Measurements from ENCODE around the gene CCDC92.
"Not testable (repeated sequence)": the region's sequence is repeated elsewhere in the genome, so short reads cannot be mapped to it uniquely, and the experiment has no call there.

The CCDC92 gene

DNA sequence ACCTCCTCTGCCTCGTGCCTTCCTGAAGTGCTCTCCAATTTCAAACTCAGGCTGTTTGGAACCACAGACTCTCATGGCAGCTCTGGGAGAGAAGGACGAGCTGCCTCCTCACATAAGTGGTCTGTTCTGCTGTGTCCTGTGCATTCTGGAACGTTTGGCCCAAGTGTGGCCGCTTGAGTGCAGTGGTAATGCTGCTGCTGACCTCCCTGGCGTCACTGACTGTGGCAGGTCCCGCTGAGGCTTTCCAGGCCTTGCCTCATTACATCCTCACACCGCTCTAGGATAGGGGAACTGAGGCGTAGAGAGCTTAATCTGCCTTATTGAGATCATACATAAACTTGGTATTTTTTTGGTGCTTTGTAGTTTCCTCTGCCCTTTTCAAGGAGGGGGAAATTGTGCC, 14.2 kb downstream of the CCDC92 start:
- Histone ChIP-seq H3K36me3 (replicated peaks) (no peaks in the 10 kb centered on the region), H3K27me3 (ENCODE audit: low read depth) (no peaks in the 10 kb centered on the region), H3K9me3 (no peaks in the 10 kb centered on the region), H3K4me1 (no peaks in the 10 kb centered on the region), H3K4me3 (no peak overlapping the region)
- in situ Hi-C loops (cut with MboI; ENCODE audit: low sequenced_read_pairs), result no loop called here
- DNase-seq (ENCODE audit: low spot score in 2 of 2), result no peak

DNA sequence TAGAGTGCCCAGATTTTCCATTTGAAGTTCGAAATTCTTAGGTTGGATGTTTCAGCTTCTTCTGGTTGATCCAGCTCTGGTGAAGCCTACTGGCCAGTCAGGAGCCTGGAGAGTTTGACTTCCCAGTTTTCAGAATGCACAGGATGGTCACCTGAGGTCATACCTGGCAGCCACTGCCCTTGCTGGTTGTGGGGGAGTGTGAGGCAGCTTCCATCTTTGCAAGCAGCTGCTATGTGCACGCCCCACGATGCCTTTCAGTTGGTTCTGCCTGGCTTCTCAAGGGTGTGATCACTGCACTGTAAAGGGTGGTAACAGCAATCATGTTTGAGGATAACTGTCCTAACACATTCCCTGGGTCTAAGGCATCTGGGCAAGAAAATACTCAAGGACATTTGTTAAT, 15.4 kb downstream of the CCDC92 start:
- H3K4me1 ChIP-seq, result no peaks in the 10 kb centered on the region
- in situ Hi-C loops (cut with MboI; ENCODE audit: low sequenced_read_pairs), result no loop called here
- H3K9me3 ChIP-seq, result no peaks in the 10 kb centered on the region
- no peaks in the 10 kb centered on the region for H3K27me3 ChIP-seq (ENCODE audit: low read depth)
- H3K4me3 ChIP-seq, result no peak overlapping the region
- no peak for DNase-seq (ENCODE audit: low spot score in 2 of 2)
- no peaks in the 10 kb centered on the region for H3K36me3 ChIP-seq (replicated peaks)

DNA sequence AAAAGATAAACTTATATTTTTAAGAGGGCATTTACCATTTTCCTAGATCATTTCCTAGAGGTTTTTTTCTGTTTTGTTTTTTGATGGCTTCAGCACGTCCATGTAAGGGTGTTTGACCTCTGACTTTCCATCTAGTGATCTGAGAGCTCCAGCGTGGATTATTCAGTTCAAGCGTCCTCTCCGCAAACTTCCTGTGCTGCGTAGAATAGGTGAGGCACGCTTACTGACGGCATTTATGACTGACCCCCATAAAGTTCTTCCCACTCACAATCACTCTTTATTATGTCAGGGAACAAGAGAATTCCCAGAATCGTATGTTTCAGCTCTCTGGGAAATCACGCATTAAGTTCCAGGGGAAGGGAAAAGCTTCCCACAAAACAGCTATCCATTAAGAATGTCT, 16.4 kb downstream of the CCDC92 start:
- in situ Hi-C loops (cut with MboI; ENCODE audit: low sequenced_read_pairs), result no loop called here

DNA sequence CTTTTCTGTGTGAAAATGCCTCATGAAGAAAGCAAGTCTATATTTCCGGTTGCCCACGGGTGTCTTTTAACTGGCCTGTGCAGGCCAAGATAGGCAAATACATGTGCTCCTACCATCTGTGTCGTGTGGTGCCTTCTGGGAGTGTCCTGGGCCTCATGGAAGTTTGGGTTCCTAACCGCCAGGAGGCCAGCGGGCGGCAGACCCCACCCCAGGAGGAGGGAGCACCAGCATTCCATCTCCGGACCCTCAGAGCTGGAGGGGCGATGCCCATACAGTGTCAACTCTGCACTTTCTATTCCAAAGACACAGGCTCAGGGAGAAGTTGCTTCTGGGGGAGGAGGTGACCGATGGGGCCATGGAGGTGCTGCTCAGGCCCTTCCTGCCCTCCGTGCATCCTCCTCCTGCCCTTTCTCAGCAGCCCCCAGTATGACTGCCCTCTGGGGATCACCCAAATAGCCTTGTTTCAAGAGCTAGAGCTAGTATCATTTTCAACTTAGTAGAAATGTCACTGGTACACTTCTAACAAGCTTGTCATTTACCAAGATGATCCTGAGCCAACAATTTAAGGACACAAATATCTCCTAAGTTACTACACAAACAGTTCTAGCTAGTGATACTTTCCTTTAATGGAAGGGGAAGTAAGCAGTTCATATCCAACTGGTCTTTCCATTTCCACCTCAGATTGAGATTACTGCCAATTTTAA, 17.8 kb downstream of the CCDC92 start:
- Histone ChIP-seq H3K4me1 (no peaks in the 10 kb centered on the region), H3K4me3 (no peak overlapping the region), H3K9me3 (no peaks in the 10 kb centered on the region), H3K27me3 (ENCODE audit: low read depth) (no peaks in the 10 kb centered on the region), H3K36me3 (replicated peaks) (no peaks in the 10 kb centered on the region)
- in situ Hi-C loops (cut with MboI; ENCODE audit: low sequenced_read_pairs), result no loop called here
- DNase-seq (ENCODE audit: low spot score in 2 of 2), result no peak

More for the DNA sequence above, 16.4 kb downstream of the CCDC92 start:
- H3K9me3 ChIP-seq, result no peaks in the 10 kb centered on the region
- H3K4me3 ChIP-seq, result no peak overlapping the region
- H3K36me3 ChIP-seq (replicated peaks), result no peaks in the 10 kb centered on the region
- H3K4me1 ChIP-seq, result no peaks in the 10 kb centered on the region
- no peaks in the 10 kb centered on the region for H3K27me3 ChIP-seq (ENCODE audit: low read depth)
- DNase-seq (ENCODE audit: low spot score in 2 of 2), result no peak

DNA sequence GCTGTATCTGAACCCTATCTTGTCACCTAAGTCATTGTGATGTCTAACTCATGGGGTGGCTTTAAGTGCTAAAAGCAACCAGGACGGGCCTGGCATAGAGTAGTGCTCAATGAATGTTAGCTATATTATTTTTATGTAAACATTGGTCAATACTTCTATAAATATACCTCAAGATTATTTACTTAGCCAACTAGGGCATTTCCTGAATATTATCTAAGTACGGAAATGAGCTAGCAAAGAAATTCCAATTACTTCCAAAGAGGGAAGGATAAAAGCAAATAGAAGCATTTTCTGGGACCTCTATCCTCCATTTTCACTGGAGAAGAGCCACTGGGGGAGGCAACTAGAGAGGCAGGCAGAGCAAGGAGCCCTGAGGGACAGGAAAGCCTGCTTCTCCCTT, 20.6 kb downstream of the CCDC92 start:
- Histone ChIP-seq H3K27me3 (ENCODE audit: low read depth) (no peaks in the 10 kb centered on the region), H3K4me3 (no peak overlapping the region), H3K36me3 (replicated peaks) (no peaks in the 10 kb centered on the region), H3K9me3 (no peaks in the 10 kb centered on the region), H3K4me1 (no peaks in the 10 kb centered on the region)
- in situ Hi-C loops (cut with MboI; ENCODE audit: low sequenced_read_pairs), result no loop called here
- DNase-seq (ENCODE audit: low spot score in 2 of 2), result no peak

DNA sequence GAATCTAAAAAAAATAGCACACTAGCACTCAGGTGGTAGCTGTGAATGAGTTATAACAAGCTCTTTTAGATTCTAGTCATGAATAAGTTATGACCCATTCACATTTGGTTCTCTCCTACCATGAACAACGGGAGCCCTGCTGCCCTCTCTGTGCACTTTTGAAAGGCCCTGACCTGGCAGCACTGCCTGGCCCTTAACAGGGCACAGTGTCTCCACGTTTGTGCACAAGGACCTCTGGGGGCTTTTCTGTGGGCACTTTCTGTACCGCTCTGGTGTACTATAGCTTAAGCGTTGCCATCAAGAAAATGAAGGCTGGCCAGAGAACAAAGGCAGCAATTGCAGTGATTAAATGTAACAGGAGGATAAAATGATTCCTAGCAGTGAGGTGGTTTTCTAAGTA, 21.2 kb downstream of the CCDC92 start:
- H3K4me3 ChIP-seq, result no peak overlapping the region
- no peaks in the 10 kb centered on the region for H3K36me3 ChIP-seq (replicated peaks)
- in situ Hi-C loops (cut with MboI; ENCODE audit: low sequenced_read_pairs), result no loop called here

DNA sequence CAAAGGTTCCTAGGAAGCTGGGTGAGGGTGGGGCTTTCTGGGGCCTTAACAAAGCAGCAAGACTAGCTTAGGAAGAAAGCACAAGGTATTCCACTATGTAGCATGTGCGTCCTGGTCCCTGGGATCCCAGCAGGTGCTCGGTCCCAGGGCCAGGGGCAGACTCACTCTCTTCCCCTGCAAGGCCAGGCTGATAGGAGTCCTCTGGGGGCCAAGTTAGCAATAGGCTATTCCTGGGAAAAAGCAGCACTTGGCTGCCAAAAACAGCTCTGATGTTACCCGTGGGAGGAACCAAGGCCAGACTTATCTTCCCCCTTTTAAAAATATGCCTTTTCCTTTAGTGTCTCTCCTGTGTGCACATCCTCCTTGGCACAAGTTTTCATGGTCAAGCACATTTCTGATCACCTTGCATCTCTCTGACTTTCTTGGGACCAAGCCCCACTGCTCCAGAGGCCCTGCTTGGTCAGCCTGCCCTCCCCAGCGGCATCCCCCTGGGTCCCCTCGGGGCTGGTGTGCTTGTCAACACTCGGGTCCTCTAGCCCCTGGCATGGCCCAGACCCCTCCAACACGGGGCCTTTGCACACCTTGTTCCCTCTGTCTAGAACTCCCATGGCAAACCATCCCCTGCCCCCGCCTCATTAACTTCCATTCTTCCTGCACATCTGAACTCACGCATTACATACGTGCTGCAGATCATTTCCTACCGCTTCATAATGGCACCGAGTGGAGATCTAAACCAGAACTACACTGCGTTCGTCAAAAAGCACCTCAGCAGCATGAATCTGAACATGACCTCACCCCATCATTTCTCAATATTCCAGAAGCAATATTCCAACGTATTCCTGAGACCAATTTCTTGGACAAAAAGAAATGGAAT, 21.9 kb downstream of the CCDC92 start:
- DNase-seq (ENCODE audit: low spot score in 2 of 2), result no peak
- in situ Hi-C loops (cut with MboI; ENCODE audit: low sequenced_read_pairs), result no loop called here
- H3K9me3 ChIP-seq, result no peaks in the 10 kb centered on the region

More for the DNA sequence above, 21.2 kb downstream of the CCDC92 start:
- Histone ChIP-seq H3K9me3 (no peaks in the 10 kb centered on the region), H3K4me1 (no peaks in the 10 kb centered on the region), H3K27me3 (ENCODE audit: low read depth) (no peaks in the 10 kb centered on the region)
- DNase-seq (ENCODE audit: low spot score in 2 of 2), result no peak

DNA sequence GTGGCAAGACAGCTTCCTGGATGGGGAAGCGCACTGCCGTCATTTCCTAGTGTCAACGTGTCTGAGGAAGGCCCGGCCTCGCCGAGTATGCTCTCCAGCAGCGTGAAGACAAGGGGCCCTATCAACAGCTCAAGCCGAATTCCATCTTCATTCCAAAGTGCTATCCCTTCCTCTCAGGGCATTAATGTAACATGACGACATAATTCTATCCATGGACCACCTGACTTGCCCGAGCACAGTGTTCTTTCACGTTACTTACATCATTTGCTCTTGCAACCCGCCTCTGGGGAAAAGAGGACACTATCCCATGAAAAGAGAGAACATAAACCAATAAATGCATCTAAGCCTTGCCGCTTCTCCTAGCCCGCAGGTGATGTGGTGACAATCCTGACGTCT, 22.9 kb downstream of the CCDC92 start:
- H3K9me3 ChIP-seq, result no peaks in the 10 kb centered on the region
- no peaks in the 10 kb centered on the region for H3K36me3 ChIP-seq (replicated peaks)
- in situ Hi-C loops (cut with MboI; ENCODE audit: low sequenced_read_pairs), result no loop called here
- no peak for DNase-seq (ENCODE audit: low spot score in 2 of 2)
- H3K4me1 ChIP-seq, result no peaks in the 10 kb centered on the region
- no peaks in the 10 kb centered on the region for H3K27me3 ChIP-seq (ENCODE audit: low read depth)
- no peak overlapping the region for H3K4me3 ChIP-seq

More for the DNA sequence above, 21.9 kb downstream of the CCDC92 start:
- Histone ChIP-seq H3K27me3 (ENCODE audit: low read depth) (no peaks in the 10 kb centered on the region), H3K36me3 (replicated peaks) (no peaks in the 10 kb centered on the region), H3K4me1 (no peaks in the 10 kb centered on the region), H3K4me3 (no peak overlapping the region)

DNA sequence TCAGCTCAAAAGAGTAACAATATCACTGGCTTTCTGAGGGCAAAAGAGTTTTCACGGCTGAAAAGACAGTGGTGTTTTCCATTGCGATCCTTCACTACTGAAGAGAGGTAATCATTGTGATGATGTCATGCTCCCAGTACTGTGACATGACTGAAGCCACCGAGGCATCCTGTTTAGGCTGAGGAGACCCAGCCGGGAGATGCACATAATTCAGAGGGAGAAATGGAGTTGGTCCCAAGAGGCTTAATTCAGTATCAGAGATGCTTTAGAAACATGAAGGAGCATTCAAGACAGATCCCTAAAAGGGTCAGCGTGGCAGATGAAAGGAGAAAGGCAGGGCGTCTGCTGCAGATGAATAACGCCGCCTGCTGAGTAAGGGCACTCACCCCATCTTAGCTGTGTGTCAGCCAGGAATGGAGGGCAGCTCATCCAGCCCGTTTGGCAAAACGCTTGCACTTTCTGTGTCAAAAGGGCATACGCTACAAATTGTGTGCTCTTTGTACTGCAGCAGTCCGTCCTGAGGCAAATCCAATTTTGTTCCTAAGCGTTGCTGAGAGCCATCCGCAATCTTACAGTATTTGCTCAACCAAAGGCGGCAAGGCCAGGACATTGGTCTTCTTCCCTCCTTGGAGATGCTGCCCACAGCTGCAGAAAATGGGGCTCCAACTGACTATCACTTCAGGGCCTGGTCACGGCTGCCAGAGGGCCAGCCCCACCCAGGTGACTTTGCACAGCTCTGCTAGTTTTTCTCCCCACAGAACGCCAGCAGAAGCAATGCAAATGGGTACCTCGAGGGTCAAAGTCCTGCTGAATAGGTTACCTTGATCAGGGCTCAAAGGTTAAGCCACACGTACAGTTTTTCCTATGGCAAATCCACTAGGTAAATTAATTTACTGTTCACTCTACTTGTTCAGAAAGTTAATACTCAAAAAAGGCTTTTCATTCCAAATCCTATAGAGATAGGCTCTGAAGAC, 23.5 kb downstream of the CCDC92 start:
- no peak overlapping the region for H3K4me3 ChIP-seq

DNA sequence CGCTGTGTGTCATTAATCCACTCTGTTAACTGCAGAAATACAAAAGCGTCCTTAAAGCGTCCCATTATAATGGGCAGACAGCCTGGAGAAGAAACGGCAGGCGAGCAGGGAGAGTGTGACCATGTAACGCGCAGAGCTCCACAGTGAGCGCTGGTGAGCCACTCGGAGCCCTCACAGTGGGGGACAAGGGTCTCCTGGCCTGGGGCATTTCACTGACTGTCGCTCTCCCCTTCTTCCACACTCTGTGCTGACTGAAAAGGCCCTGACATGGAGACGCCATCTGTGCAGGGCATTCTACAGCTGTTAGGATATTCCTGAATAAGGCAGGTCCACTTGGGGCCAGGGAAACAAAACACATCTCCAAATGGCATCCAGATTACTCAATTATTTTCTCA, 24.2 kb downstream of the CCDC92 start:
- in situ Hi-C loops (cut with MboI; ENCODE audit: low sequenced_read_pairs), result no loop called here
- Histone ChIP-seq H3K4me1 (no peaks in the 10 kb centered on the region), H3K27me3 (ENCODE audit: low read depth) (no peaks in the 10 kb centered on the region), H3K9me3 (no peaks in the 10 kb centered on the region), H3K4me3 (no peak overlapping the region), H3K36me3 (replicated peaks) (no peaks in the 10 kb centered on the region)
- DNase-seq (ENCODE audit: low spot score in 2 of 2), result no peak

More for the DNA sequence above, 23.5 kb downstream of the CCDC92 start:
- no peaks in the 10 kb centered on the region for H3K36me3 ChIP-seq (replicated peaks)
- DNase-seq (ENCODE audit: low spot score in 2 of 2), result no peak
- in situ Hi-C loops (cut with MboI; ENCODE audit: low sequenced_read_pairs), result no loop called here
- H3K4me1 ChIP-seq, result no peaks in the 10 kb centered on the region
- no peaks in the 10 kb centered on the region for H3K9me3 ChIP-seq
- no peaks in the 10 kb centered on the region for H3K27me3 ChIP-seq (ENCODE audit: low read depth)

DNA sequence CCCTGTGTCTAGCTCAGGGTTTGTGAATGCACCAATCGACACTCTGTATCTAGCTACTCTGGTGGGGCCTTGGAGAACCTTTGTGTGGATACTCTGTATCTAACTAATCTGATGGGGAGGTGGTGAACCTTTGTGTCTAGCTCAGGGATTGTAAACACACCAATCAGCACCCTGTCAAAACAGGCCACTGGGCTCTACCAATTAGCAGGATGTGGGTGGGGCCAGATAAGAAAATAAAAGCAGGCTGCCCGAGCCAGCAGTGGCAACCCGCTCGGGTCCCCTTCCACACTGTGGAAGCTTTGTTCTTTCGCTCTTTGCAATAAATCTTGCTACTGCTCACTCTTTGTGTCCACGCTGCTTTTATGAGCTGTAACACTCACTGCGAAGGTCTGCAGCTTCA, 25.1 kb downstream of the CCDC92 start:
- DNase-seq (ENCODE audit: low spot score in 2 of 2); H3K27me3 ChIP-seq (ENCODE audit: low read depth); H3K4me3 ChIP-seq; in situ Hi-C loops (cut with MboI; ENCODE audit: low sequenced_read_pairs); H3K4me1 ChIP-seq; H3K9me3 ChIP-seq; H3K36me3 ChIP-seq (replicated peaks): not testable (repeated sequence)

DNA sequence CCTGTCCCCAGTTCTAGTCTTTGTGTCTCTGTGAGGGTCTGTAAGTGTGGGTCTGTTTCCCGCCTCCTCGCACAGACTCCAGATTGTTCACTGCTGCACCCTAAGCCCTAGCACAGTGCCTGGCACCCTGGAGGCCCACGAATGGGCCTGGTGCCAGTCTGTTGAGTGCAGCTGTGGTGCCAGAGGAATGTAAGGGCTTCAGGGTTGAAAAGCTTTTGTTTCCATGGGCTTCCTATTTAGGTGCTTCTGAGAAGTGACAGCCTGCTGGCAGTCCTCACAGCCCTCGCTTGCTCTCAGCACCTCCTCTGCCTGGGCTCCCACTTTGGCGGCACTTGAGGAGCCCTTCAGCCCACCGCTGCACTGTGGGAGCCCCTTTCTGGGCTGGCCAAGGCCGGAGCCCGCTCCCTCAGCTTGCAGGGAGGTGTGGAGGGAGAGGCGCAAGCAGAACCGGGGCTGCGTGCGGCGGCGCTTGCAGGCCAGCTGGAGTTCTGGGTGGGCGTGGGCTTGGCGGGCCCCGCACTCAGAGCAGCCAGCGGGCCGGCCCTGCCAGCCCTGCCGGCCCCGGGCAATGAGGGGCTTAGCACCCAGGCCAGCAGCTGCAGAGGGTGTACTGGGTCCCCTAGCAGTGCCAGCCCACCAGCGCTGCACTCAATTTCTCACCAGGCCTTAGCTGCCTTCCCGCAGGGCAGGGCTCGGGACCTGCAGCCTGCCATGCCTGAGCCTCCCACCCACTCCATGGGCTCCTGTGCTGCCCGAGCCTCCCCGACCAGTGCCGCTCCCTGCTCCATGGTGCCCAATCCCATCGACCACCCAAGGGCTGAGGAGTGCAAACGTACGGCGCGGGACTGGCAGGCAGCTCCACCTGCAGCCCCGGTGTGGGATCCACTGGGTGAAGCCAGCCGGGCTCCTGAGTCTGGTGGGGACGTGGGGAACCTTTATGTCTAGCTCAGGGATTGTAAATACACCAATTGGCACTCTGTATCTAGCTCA, 25.8 kb downstream of the CCDC92 start:
- DNase-seq (ENCODE audit: low spot score in 2 of 2); in situ Hi-C loops (cut with MboI; ENCODE audit: low sequenced_read_pairs); H3K9me3 ChIP-seq; H3K4me1 ChIP-seq; H3K27me3 ChIP-seq (ENCODE audit: low read depth); H3K36me3 ChIP-seq (replicated peaks); H3K4me3 ChIP-seq: not testable (repeated sequence)

DNA sequence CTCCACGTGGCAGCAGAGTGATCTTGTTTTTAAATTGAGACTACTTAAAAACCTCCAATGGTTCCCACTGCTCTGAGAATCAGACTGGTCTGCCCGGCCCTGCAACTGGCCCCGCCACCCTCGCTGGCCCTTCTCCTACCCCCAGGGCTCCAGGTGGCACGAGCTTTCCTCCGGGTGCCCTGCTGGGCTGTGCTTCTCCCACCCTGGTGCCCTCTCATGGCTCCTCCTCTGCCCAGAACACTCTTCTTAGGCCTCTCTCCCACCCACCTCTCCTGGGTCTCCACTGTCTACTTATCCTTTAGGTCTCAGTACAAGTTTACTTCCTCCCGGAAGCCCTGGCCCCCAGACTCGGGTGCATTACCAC, 26.5 kb downstream of the CCDC92 start:
- Histone ChIP-seq H3K4me1 (no peaks in the 10 kb centered on the region), H3K9me3 (no peaks in the 10 kb centered on the region), H3K36me3 (replicated peaks) (no peaks in the 10 kb centered on the region), H3K4me3 (no peak overlapping the region), H3K27me3 (ENCODE audit: low read depth) (no peaks in the 10 kb centered on the region)
- DNase-seq (ENCODE audit: low spot score in 2 of 2), result no peak
- in situ Hi-C loops (cut with MboI; ENCODE audit: low sequenced_read_pairs), result no loop called here

All from HAP-1 (cell line).